ENCODE measurements around the gene CAMK2D.

GRCh38 chr4:113772319-113772718 is 10.8 kb upstream of the CAMK2D start:
- TF ChIP-seq ZC3H10 (CRISPR knock-in tag; IDR thresholded peaks at IDR 0.05) = no peak
- no peak for TF ChIP-seq OSR1 (CRISPR knock-in tag; IDR thresholded peaks at IDR 0.05)
